CD4-positive, alpha-beta T cell treated with Interleukin-10 for 1 hour (primary cell): ENCODE results near the gene SPON2.

ENCODE experiments used
- DNase-seq: peaks from one replicate; pipeline ENCODE4 v3.0.0-alpha.2; 2020

SPON2 gene

GRCh38 chr4:1208266-1208961, 36.0 kb upstream of the SPON2 start:
- no peak for DNase-seq

- no peak for DNase-seq
Measured at GRCh38 chr4:1207603-1208265, 35.4 kb upstream of the SPON2 start.

GRCh38 chr4:1207157-1207470, 34.7 kb upstream of the SPON2 start:
- DNase-seq = no peak

GRCh38 chr4:1206299-1207156, 34.1 kb upstream of the SPON2 start:
- no peak for DNase-seq

- DNase-seq = no peak
Measured at GRCh38 chr4:1205586-1206298, 33.4 kb upstream of the SPON2 start.

GRCh38 chr4:1204828-1205585, 32.6 kb upstream of the SPON2 start:
- no peak for DNase-seq

- no peak for DNase-seq
Measured at GRCh38 chr4:1204286-1204827, 32.0 kb upstream of the SPON2 start.

- DNase-seq = no peak
Measured at GRCh38 chr4:1203026-1203616, 30.7 kb upstream of the SPON2 start.

- no peak for DNase-seq
Measured at GRCh38 chr4:1202526-1203011, 30.2 kb upstream of the SPON2 start.

- peak; percentile 88 for DNase-seq
Measured at GRCh38 chr4:1201851-1202525, 29.6 kb upstream of the SPON2 start.

- no peak for DNase-seq
Measured at GRCh38 chr4:1200425-1201035, 28.1 kb upstream of the SPON2 start.

- DNase-seq = no peak
Measured at GRCh38 chr4:1199556-1200331, 27.4 kb upstream of the SPON2 start.

GRCh38 chr4:1198098-1198844, 25.9 kb upstream of the SPON2 start:
- DNase-seq = no peak

GRCh38 chr4:1196421-1197183, 24.2 kb upstream of the SPON2 start:
- DNase-seq = no peak

- no peak for DNase-seq
Measured at GRCh38 chr4:1195891-1196401, 23.6 kb upstream of the SPON2 start.

GRCh38 chr4:1195109-1195671, 22.8 kb upstream of the SPON2 start:
- DNase-seq = no peak
